ENCODE data around the gene FAM13A.
A peak's percentile ranks its signal among the peaks of the same experiment; 100 is the strongest.

FAM13A gene

DNA sequence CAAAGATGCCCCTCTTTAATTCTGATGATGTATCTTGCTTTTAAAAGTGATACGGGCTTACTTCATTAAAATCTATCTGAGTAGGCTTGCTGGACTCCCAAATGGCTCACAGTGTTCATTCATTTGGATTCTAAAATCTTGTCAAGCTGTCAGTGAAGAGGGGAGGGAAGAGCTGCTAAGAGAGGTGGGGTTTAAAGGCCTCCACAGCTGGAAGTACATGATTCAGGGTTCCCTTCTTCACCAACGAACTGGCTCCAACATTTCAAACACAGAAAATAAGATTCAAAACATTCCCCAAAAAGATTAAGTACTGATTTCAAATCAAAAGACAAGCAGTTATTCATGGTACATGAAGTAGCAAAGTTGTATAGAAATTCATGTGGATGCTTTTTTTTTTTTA, 226.4 kb downstream of the FAM13A start:
- no peak for DNase-seq

DNA sequence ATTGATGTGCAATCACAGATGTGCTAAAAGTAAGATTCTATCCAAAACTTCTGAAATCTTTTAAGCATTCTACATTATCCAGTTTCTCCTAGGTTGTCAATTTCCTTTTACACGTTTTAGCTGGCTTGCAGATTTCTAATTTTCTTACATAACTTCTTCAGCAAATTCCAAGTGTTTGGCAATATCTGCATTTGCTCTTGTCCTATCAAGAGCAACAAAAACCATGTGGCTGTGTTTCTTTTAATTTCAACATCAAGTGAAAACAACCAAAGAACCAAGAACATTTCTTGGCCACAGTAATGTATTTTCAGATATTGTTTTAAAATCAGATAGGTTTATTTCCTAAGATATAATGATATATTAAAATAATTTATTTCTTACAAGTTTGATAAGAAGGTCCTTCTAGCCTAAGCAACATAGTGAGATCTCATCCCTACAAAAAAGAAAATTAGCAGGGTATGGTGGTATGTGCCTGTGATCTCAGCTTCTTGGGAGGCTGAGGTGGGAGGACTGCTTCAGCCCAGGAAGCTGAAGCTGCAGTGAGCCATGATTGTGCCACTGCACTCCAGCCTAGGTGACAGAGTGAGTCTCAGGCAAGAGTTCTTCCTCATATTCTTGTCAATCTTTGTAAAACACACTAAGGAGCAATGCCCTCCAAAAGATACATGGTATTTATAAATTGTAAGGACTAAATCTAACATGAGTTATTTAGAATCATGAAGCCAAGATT, 228.0 kb downstream of the FAM13A start:
- no peak for DNase-seq

DNA sequence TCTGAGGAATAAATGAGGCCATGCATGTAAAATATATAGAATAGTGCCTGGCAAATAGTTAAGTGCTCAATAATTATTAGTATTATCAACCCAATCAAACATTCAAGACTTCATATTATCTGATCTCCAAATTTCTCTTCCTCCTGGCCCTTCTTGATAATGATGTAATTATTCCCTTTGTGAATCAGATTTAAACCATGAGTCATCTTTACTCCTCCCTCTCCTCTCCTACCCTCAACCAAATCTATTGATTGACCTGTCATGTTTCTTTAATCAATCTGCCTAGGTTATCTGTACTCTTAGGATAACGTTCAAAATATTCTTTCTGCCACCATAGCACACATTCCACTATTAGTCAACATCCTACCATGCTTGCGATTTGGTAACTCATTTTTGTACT, 229.5 kb downstream of the FAM13A start:
- no peak for DNase-seq

DNA sequence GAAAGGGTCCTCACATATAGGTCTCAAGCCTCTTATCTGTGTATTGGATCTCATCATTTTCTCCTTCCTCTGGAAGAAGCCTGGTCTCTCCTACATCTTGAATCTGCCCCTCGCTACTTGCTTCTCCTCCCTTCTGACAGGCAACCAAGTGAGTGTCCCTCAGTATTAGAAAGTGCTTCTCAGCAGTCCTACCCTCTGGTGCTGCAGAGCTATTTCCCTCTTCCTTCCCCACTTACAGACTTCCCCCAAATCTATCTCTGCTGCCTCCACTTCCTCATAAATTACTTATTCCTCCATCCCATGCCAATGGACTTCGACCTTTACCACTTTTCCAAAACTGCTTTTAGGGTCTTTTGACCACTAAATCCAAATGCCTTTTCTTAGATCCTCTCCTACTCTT, 230.2 kb downstream of the FAM13A start:
- DNase-seq: no peak

DNA sequence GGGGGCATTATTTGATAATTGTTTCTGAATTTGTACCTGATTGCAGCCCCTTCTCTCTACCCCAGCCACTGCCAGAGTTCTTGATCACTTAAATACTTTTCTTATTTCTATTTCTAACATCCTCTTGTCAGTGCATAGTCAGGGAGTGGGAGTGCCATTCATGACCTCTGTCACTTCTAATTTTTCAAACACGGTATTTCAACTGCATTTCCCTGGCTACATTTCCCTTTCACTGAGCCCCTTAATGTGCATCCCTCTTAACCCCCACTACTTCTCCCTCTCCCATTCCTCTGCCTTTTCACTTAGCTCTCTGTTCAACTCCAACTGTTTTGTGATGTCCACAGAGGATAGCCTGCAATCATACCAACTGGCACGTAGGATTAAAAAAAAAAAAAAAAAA, 231.1 kb downstream of the FAM13A start:
- no peak for DNase-seq

DNA sequence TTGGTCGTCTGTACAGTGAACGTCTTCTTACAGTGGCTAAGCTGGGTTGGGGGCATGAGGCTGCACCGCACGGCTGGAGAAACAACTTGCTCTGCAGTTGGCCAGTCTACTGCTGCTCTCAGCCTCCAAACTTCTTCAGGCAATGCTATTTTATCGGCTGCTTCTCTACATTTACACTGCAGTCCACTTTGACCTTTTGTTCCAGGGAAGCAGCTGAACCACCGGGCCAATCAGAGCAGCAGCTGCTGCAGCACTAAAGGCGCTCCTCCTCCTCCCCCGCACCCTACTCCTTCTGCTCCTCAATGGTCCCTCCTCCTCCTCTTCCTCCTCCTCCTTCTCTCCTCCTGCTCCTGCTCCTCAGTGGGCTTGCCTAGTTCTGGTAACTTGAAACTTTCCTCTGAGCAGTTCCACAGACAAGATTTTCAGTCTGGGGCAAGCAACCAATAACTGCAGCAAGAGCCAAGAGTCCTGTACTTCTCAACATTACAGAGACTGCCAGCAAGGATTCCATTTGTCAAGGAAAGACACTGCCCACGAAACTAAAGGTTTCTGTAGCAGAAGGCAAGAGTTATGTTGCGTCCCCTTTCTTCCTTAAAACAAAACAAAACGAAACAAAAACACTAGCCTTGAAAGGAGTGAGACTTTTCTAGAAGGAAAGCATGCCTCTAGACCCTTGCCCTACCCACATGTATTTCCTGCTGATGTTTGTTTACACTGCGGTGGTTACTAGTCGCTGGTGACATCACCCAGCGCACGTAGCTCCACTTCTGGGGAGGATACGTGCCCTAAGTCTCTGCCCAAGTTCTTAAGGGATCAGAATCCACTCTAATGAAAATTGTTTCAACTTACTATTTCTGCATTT, 233.7 kb downstream of the FAM13A start:
- DNase-seq: peak; percentile 81

DNA sequence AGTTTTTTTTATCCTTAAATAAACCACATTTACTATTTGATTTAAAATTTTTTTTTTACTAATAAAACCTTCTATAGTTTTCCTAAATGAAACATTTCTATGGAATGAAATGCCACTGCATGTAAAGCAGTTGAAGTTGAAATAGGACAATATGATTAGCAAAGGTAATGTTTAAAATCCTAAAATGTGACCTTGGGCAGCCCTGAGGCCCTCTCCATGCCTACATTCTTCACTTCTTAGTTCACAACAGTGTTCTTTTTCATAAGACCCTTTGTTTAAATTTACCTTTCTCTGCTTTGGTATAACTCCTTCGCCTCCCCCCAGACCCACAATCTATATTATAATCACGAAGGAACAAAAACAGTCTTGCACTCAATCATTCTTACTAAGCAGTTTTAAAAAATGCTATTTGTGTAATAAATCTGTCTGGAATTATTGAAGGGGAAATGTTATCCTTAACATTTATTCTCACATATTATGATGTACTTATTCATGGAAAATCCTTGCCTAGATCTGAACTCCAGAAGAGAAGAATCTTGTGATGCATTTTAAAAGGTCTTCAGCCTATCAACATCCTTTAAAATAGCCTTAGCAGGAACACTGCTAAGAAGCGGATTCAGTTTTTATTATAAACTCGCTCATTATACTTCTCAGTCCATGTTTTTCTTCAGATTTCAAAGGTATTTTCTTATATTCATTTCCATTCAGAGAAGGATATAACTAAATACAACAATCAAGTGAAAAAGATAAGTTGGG, 234.8 kb downstream of the FAM13A start:
- DNase-seq: no peak

DNA sequence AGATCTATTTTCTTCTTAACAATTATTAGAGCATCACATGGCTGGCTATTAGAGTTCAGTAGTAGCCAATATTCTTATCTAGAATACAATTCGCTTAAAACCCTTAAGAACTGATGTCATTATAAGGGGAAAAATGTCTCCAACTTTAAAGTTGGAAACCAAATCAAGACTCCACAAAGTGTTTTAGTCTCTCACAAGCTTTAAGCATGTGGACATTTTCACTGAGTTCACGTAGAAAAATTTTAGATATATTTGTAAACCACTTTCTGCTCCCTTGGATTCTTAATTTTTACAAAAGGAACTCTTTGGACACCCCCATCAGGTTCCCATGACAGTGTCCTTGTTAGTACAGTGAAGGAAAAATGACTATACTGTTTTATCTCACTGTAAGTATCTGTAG, 235.5 kb downstream of the FAM13A start:
- DNase-seq: no peak

DNA sequence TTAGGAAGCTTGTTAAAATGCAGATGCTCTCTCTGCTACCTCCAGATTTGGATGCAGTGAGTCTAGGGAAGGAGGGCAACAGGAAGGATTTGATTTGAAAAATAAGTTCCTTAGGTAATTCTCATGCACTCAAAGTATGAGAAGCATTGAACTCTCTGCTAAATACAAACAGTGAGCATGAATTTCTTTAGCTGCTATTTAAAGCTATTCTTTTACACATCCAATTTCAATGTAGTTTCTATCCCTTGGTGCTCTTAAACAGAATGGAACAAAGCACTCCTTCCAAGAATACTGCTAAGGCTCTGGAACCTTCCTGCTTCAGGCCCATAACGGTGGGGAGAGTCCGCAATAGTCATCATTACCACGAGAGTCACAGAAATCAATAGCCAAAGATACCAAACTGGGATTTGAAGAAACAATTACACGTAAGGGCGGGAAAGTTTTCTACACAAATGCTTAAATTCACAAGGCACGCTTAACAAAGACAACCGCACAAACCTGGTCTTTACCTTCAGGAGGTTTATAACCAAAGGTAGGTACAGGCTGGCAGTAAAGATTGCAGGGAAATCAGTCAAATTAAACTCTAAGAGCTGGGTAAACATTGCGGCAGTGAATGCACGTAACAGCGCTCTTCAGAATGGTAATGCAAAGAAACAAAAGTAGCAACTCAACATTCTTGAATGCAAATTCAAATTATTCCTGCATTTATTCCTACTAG, 236.1 kb downstream of the FAM13A start:
- DNase-seq: no peak

DNA sequence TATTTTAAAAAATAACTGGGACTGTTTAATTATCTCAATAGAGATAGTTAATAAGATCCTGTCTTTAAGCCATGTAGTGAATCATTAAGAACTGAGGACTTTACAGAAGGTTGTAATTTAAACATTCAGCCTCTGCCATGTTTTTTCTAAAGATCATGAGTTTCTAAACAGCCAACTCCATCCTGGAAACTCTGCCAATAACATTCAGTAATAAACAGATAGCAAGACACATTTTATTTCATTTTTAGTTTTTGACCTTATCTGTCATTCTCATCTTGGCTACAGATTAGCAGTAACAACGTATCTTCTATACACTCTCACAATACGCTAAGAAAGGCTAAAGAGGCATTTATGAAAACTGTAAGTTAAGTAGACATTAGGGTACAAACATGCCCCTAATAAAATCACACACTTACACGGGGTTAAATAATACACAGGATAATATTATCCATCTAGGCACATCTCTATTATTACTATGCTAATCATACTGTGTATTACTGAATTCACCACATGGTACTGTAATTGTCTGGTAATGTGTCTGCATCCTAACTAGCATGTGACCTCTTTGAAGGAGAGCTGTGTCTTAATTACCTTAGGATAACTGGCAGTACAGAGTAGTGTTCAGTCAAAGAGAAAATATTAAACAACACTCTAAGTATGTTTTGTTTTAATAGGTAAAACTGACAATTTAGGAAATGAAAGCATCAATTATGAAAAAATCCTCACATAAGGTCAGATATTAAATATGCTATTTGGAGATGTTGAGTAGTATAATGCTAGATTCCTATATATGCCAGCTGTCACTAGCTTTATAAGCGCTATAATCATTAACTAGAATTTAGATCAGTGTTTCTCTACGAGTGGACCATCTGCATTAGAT, 236.9 kb downstream of the FAM13A start:
- DNase-seq: no peak

DNA sequence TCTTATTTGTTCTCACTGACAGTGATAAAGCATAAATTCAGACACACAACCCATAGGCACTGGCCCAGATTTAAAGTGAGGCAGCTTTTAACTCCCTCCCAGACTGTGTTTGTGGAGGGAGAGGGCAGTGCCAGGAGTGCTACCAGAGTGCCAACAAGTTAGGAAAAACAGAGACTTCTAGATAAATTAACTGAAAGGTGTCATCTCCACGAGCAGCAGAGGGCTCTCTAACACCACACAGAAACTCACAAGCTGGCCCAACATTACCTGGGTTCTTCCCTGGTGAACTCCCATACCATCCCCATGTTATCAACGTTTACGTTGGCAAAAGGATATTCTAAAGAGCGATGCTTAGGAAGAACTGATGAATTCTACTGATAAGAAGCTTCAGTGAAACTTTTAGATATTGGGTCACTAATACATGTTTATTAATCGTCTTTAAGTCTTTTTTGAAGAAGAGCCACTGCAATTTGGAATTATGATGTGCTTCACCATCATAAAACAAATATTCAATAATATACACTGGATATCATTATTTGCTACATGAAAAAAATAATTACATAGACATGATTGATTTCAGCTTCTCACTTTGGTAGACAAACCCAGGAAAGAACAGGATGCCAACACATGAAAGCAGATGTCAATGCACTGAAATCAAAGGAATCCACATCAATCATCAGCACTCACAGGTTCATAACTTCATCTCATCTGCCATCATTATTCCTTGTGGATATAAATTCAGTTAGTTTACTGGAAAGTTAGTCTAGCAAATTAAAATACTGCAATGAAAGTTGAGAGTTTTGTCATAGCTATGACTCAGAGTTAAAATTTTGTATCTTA, 238.1 kb downstream of the FAM13A start:
- peak; percentile 27 for DNase-seq

DNA sequence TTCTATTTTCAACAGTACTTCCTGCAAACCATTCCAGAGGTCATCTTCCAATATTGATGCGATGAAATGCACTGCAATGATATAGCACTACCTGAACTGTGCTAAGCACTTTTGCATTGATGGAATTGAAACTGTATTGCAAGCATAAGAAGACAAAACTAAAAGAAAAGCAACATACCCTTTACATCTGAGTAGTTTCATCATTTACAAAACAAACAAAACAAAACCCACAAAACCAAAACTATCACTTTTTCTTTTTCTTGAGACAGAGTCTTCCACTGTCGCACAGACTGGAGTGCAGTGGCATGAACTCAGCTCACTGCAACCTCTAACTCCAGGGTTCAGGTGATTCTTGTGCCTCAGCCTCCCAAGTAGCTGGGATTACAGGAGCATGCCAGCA, 239.2 kb downstream of the FAM13A start:
- no peak for DNase-seq

DNA sequence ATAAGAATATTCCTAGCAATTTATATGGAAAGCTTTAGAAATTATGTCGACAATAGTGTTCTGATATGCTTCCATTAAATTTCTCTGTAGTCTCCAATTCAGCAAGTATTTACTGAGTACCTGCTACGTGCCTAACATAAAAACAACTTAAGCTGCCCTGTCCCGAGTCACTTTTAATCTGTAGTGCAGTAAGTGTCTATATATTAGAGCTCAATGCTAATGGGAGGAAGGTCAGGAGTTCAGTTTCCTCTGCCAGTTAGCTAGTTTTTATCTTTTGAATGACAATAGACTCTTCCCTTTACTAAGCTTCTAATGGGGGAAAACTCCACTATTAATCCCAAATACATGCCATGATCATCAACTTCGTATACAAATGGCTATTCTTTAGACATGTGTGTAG, 240.6 kb downstream of the FAM13A start:
- no peak for DNase-seq

DNA sequence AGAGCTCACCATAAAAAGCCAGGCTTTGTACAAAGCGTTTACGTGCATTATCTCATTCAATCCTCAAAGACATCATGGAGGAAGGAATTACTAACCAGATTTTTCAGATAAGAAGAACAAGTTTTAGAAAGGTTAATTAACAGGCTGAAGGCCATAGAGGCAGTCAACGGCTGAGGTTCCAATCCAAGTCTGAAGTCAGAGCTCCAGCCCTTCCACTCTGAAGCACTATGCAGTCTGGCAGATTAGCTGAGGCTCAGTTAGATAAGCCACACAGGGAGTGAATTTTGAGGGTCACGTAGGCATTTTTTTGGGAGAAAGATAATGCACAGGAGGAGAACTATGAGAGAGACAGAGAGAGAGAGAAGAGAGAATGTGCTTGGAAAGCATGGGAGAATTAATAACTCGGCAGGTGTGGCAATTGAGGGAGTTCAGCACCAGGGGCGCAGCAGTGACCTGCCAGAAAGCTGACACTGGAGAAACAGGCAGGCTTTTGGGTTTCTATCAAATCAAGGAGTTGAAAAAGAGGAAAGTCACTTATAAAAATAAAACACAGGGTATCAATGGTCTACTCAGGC, 242.9 kb downstream of the FAM13A start:
- no peak for DNase-seq

DNA sequence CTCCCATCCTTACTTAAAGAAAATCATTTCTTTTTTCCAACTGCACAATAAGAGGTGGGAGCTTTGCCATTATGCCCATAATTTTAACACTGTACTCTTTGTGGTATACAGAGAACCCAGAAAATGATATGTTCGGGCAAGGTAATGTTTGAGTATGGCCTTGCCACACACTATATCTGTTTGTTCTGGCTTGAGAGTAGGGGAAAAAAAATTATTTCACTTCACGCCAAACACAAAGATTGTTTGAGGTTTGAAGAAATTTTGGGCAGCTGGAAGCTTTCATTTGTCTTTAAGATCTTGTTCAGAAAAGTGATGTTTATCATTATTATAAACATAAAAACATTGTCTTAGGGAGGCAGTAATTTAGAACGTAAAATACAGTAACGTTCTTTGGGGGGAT, 244.0 kb downstream of the FAM13A start:
- no peak for DNase-seq

DNA sequence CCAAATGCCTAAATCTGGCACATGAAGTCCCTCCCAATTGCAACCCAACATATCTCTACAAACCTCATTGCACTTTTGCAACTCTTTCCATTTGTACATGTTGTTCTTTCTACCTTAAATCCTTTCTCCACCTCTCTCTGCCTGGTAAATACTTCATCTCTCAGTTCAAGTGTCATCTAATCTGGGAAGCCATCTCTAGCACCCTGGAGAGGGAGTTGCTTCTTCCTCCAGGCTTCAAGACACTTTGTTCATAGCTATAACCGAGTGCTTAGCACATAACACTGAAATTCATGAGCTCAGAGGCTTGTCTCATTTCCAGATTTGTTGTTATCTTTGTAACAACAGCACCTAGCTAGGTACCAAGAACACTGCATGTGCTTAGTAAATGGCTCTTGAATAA, 244.6 kb downstream of the FAM13A start:
- no peak for DNase-seq

DNA sequence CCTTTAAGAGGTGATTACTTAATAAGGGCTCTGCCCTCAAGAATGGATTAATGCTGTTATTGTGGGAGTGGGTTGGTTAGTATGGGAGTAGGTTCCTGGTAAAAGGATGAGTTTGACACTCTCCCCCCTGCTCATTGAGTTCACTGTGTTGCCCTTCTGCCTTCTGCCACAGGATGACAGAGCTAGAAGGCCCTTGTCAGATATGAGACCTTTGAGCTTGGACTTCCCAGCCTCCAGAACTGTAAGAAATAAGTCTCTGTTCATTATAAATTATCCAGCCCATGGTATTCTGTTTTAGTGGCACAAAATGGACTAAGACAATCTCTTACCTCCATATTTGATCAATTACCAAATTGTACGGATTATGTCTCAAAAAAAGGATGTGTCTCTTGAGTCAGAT, 245.1 kb downstream of the FAM13A start:
- no peak for DNase-seq

DNA sequence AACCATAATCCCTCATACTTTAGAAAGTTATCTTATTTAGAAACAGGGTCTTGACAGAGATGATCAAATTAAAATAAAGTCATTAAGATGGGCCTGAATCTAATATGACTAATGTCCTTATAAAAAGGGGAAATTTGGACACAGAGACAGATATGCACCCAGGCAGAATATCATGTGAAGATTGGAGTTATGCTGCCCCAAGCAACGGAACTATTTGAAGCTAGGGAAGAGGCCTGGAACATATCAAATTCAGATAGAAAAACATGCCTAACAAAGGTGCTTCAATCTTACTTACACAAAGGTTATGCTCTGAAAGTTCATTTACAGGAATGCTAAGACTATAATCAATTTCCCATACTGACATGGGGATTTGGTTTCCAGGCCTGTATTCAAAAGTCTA, 246.7 kb downstream of the FAM13A start:
- no peak for DNase-seq

DNA sequence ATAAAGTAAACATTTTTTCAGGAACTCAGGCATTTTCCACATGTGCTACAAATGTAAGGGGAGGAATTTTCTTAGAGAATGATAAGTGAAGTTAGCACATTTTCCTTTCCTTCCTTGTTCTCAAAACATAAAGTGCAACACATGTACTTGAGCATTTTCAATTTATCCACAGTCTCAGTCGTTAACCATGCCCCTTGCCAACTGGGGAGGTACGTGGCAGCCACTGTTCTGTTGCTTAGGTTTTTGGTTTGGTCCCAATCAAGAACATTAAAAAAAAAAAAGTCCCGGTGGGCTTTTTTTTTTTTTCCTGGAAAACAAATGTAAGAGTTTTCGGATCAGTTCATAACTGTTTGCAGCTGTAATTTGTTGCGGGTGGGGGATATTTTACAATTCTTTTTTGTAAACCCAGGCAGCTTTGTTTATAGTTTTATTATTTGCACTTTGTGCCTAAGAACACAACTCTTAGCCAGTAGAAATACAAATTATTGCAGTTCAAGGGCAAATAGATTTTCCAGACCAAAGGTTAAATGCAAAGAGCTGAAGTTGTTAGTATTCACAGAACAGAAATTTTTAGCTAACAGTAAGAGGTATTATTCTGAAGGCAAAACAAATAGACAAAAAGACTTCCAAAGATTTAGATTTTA, 247.3 kb downstream of the FAM13A start:
- DNase-seq: no peak

DNA sequence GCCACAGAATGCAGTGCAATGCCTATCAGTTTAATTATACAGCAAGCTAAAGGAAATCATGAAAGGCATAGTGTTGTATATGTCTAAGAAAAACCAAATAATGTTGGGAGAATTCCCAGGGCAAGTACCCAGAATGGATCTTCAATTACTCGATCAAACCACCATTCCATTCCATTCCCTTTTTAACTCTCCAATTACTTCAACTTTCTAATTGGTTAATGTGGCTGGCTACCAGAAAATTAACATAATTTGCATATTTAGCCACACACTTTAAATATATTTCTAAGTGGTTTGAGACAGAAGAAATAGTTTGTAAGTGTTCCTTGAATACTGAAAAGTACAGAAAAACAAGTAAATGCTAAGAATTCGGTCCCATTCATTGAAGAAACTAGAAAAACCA, 247.9 kb downstream of the FAM13A start:
- DNase-seq: no peak

Data from CD4-positive, alpha-beta T cell treated with Interleukin-15 for 1 hour (primary cell).